Activated CD4-positive, alpha-beta T cell treated with anti-CD3 and anti-CD28 coated beads, Interleukin-2, amount 50 U/mL, for 4 hours (primary cell): ENCODE data around the gene NDUFA8.
A peak's percentile ranks its signal among the peaks of the same experiment; 100 is the strongest.

Experiments
- DNase-seq, 2 experiments: peaks; one replicate each; pipeline ENCODE4 v3.0.0-alpha.2; 2020

Gene NDUFA8

DNA sequence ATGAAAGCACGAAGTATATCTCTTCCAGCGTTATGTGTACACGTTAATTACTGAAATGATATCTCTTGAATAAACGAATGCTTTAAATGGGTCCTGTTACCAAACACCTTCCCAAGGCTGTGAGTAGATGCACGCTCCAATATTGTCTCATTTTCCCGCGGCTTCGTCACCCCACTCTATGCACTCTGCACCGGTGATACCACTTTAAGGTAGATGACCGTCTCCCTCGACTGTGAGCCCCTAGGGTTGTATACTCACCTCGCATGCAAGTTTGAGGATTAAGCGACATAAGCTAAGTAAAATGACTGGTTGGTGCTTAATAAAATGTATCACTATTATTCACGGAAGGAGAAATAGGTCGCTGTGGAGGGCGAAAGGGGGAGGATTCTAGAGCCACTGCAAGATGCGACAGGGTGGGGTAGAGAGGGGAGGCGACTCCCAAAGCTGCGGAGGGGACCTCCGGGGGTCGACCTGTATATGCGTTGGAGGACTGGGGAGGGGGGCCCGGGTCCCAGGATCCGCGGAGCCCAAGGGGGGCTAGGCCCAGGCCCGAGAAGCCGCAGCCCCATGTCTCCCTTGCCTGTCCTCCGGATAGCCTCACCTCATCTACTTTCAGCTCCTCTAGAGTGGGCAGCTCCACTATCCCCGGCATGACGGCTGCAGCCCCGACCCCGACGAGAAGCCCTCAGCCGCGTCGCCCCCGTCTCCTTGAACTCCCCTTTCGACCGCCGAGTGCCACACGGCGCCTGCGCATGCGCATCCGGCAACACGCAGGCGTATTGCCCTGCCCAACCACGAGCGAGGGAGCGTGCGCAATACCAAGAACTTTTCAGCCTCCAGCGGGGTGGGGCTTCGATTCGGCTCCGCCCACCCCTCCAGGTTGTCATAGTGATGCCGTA is at the start of gene NDUFA8, which contains the start of gene MORN5:
Gene NDUFA8 (minus strand): TSS at position 754 of the 899 bp plus-strand sequence. CDS start 102 bp downstream, at position 652.
Gene MORN5 (plus strand): TSS at position 883 of the 899 bp plus-strand sequence. CDS start 65 bp downstream, outside the sequence.
- peak; percentile 95 for DNase-seq

GRCh38 chr9:122207096-122207495 is 47.5 kb upstream of the NDUFA8 start:
- no peak for DNase-seq

GRCh38 chr9:122206118-122207046 is 46.8 kb upstream of the NDUFA8 start:
- DNase-seq: no peak

DNA sequence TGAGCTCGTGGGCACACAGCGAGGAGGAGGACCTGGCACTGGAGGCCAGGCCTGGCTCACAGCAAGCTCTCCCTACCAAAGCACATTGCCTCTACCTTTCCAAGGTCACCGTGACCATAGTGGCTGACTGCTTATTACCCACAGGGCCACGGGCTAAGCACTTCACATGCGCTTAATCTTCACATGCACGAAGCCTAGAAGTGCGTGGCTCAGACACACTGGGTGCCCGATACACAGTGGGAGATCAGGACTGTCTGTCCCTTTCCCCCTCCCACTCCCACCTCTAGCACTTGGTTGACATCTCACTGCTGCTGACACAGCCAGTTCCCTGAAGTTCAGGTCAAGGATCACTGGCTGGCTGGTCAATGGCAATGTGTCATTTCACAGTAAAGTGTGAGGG is 45.6 kb upstream of the NDUFA8 start:
- DNase-seq: no peak

DNA sequence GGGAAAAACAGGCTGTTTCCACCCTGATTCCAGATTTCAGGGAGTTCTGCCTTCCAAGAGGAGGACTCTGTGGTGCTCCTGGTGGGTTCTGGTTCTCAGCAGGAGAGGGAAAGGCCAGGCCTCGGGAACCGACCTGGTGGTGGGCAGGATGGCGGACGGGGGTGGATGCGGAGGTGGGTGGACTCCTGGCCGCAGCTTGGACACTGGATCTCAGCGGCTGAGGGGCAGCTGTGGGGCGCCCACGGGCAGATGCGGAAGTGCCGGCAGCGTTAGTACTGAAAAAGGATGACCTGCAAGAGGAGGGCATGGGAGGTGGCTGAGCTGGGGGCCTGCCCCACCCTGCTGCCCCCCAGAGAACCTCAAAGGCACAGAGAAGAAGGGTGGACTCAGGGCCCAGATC is 44.9 kb upstream of the NDUFA8 start:
- no peak for DNase-seq

DNA sequence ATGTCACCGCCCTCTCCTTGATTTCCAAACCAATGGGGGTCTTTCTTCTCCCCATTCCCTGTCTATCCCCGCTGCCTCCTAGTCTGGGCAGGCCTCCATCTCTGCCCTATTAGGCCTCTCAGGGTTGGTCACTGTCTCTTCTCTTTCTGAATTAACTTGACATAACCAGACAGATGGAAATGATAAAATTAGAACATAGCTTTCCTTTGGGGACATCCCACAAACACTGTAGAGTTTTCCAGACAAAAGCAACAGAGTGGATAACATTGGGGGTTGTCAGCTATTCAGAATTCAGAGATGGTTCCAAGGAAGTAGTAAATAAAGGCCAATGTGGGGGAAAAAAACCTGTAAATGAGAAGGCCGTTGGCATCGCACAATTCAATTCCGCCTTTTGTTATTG is 44.5 kb upstream of the NDUFA8 start:
- no peak for DNase-seq

- no peak for DNase-seq
Measured at GRCh38 chr9:122202111-122202510, 42.5 kb upstream of the NDUFA8 start.

DNA sequence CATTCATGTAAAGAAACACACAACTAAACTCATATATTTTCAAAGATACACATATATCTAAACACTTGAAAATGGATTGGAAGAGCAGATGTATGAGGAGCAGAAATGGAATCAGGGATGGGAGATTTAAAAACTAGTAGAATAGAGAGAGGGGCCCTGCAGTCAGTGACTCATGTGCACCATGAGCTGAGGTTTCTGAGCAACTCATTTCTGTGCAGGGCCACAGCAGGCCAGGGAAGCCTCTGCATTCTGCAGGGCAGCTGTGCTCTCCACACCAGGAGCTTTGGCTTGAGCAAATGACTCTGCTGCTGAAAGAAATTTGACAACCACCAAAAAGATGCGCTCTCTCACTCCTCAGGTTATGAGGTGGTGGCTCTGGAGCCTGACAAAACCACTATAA is 42.1 kb upstream of the NDUFA8 start:
- no peak for DNase-seq

DNA sequence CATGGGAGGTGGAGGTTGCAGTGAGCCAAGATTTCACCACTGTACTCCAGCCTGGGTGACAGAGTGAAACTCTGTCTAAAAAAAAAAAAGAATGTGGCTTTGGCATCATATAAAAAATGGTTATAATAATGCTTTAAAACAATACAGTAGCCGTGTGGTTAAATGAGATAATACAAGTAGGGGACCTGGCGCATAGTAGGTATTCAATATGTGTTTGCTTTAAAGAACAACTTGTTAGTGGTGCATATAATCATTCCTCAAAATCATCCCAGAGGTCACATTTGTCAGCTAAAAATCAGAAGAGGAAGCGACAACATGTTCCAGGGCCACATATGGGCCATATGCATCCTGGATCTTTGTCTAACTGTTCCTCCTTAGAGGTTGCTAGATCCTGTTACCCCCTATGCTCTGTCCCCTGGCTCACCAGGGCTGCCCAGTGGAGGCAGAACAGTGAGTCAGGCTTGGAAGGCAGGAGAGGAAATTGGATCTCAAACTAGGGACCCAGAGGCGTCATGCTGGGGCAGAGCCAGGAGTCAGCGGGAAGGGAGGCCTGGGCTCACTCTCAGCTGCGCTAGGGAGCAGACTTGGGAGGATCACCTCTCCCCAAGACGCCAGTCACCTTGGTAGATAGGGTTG is 41.5 kb upstream of the NDUFA8 start:
- no peak for DNase-seq

- no peak for DNase-seq
Measured at GRCh38 chr9:122197882-122198281, 38.3 kb upstream of the NDUFA8 start.

DNA sequence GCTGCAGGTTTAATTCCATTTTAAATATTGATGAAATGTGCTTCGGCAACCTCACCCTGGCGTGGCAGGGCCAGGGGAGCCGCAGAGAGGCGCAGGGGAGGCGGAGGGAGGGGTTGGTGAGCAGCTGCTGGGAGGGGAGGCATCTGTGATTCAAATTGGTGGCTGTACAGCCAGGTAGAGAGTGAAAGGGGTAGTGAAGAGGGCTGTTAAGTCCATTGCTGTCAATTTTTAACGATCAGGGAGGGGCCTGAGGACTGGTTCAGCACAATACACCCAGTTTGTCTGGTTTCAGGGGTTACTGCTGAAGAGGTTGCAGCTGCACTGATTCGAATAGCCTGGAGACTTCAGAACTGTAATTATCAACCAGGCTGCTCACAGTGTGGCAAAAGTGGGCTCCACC is 37.8 kb upstream of the NDUFA8 start:
- DNase-seq: no peak

DNA sequence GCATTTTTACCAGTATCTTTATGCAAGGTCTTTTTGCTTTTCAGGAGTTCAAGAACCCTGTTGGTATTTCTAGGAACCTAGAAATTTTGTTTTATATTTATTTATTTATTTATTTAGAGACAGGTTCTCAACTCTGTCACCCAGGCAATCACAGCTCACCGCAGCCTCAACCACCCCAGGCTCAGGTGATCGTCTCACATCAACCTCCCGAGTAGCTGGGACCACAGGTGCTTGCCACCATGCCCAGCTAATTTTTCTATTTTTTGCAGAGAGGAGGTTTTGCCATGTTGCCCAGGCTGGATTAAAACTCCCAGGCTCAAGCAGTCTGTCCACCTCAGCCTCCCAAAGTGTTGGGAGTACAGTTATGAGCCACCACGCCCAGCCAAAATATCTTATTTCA is 36.3 kb upstream of the NDUFA8 start:
- no peak for DNase-seq

- no peak for DNase-seq
Measured at GRCh38 chr9:122193651-122194050, 34.1 kb upstream of the NDUFA8 start.

DNA sequence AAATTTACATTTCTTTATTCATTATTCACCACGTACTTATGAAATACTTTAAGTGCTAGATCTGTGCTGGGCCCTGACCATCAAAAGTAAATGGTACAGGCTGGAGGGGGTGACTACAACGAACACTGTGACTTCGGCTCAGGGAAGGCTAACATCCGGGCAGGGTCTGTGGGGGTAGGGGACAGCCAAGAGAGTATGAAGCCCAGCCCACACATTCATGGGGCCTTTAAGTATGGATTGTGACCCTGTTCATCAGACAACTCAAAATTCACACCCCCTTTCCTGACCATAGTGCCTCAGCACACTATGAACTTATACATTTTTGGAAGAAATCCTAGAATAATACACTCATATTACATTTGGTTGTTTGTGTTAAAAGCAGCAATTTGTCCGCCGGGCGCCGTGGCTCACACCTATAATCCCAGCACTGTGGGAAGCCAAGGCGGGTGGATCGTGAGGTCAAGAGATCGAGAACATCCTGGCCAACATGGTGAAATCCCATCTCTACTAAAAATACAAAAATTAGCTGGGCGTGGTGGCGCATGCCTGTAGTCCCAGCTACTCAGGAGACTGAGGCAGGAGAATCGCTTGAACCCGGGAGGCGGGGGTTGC is 33.4 kb upstream of the NDUFA8 start:
- DNase-seq: no peak

DNA sequence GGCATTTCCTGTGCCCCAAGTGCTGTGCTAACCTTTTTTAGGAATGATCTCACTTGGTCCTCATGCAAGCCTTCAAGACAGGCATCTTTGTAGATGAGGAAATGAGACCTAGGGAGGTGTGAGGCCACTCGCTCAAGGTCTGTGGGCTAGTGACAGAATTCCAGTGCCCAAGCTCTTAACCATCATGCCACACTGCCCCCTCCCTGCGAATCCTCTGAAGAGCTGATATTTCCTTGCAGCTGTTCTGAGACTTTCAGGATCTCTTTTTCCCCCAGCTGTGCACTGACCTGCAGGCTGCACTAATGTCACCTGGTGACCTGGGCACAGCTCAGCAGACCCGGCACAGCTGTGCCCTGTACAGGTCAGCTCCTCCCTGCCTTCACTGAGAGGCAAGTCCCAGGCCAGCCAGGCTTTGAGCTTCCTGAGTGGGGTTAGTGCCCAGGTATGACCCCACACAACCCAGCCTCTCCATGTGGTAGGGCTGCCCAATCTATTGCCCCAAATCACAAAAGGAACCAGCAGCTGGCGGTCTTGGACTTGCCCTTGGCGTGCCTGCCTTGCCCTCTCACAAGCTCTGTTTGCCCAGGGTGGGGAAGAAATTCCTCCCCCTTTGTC is 32.8 kb upstream of the NDUFA8 start:
- DNase-seq: no peak

DNA sequence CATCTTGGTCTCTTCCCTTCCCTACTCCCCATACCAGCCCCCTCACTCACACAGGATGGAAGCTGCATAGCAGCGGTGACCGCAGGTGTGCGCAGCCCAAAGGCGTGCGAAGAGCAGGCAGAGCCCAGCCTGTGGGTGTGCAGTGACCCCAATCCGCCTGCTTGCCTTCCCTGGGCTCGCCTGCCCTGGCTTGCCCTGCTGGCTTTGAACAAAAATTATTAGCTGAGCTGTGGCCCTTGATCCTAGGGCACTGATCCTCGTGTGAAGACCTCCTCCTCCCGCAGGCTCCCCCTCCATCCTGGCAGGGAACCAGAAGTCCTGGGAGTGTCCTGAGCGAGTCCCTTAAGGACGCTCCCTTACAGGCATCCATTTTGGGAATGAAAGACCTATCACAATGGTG is 32.0 kb upstream of the NDUFA8 start:
- DNase-seq: no peak

DNA sequence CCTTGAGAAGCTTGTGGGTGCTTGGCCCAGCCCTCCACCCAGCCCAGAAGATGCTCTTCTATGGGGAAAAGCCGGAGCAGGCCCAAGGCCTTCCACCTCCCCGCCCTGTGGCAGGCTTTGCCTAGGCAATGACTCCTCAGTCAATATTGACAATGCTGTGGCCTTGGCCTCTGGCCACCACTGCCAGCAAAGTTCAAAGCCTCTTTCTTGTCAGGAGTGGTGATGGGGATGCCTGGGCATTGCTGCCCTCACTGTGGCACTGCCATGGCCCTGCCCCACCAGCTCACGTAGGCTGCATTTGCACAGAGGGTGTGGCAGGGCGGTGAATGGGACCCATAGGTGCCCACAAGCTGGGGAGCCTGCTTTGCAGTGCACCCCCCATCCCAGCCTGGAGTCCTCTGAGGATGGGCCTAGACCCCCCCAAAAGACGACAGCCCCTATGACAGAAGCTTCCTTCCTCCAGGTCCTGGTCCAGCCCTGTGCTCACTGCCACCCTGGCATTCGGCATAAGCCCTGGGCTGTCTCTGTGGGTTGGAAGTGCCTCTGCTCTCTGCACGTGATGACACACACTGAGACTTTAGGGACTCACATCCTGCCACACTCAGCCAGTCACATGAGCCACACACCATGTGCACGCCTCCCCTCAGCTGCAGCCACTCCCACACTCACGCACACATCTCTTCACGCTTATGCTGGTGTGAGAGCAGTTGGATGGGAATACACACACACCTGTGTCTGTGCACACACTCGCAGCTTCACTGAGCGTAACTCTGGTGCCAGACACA is 31.2 kb upstream of the NDUFA8 start:
- DNase-seq: no peak

DNA sequence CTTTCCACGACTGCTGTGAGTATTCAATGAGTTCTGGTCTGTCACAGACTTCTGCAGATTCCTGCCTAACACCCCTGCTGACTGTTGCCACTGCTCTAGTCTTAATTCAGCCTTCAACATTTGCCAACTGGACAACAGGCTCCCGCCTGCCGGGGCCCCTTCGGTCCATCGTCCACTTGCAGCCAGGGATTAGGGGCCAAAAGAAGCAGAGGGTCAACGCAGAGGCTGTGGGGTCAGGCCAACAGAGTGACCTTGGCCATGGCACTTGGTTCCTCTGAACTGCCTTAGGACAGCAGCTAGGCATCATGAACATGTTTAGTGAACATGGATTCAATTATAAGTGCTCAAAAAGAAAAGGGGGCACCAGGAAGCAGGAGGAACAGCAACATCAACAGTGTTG is 28.8 kb upstream of the NDUFA8 start:
- no peak for DNase-seq

- no peak for DNase-seq
Measured at GRCh38 chr9:122186777-122187470, 27.3 kb upstream of the NDUFA8 start.

DNA sequence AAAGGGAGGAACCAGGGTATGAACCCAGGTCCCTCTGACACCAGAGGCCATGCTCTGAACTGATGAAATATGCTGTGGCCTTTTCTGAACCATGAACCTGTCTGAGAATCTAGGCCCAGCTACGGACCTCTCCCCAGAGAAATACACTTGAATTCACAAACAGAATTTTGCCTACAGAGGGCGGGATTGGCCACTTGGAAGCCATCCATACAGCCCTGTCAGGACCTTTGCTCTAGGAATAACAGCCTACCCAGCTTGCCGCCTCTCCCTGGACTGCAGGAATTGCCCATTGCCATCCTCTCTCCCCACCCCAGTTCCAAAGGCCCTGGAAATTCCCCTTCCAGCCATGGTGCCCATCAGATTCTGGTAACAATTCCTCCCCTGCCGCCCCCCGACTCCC is 26.7 kb upstream of the NDUFA8 start:
- no peak for DNase-seq

- DNase-seq: no peak
Measured at GRCh38 chr9:122184551-122184950, 25.0 kb upstream of the NDUFA8 start.
